Measurements from ENCODE around the gene ROBO2.

The ROBO2 gene

DNA sequence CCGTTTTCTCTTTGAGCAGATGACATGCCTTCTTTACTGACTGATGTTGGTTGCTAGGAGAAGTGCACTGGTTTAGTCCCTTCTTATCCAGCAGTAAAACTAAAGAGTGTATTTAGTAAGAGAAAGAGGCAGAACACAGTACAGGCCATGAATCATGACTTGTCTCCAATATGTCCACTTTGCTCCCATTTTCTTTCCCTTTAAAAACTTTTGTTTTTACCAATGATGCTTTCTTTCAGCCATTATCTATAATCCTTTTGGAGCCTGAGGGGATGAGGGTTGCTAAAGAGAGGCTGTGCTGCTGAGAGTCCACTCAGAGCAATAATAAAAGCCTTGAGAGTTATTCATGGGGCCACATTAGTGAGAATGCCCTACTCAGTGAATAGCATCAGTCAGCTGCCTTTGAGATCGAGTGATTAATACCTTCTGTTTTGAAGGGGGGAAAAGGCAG lies 12.2 kb downstream of the ROBO2 start:
- no peak overlapping the region for H3K27ac ChIP-seq (ENCODE audit: low read depth, low read length)
- H3K27me3 ChIP-seq (ENCODE audit: insufficient read depth, low read length): no peaks in the 10 kb centered on the region
- H2AFZ ChIP-seq (ENCODE audit: low read length, unreplicated experiment): no peak overlapping the region
- no peaks in the 10 kb centered on the region for H3K4me1 ChIP-seq (ENCODE audit: control insufficient read depth, insufficient read depth, low read length, unreplicated experiment)
- H3K4me3 ChIP-seq (ENCODE audit: low read depth, low read length): no peak overlapping the region
- H3K36me3 ChIP-seq (ENCODE audit: insufficient read depth, low read length): no peaks in the 10 kb centered on the region
- no peaks in the 10 kb centered on the region for H3K79me2 ChIP-seq (ENCODE audit: control insufficient read depth, insufficient read depth, low read length, unreplicated experiment)

DNA sequence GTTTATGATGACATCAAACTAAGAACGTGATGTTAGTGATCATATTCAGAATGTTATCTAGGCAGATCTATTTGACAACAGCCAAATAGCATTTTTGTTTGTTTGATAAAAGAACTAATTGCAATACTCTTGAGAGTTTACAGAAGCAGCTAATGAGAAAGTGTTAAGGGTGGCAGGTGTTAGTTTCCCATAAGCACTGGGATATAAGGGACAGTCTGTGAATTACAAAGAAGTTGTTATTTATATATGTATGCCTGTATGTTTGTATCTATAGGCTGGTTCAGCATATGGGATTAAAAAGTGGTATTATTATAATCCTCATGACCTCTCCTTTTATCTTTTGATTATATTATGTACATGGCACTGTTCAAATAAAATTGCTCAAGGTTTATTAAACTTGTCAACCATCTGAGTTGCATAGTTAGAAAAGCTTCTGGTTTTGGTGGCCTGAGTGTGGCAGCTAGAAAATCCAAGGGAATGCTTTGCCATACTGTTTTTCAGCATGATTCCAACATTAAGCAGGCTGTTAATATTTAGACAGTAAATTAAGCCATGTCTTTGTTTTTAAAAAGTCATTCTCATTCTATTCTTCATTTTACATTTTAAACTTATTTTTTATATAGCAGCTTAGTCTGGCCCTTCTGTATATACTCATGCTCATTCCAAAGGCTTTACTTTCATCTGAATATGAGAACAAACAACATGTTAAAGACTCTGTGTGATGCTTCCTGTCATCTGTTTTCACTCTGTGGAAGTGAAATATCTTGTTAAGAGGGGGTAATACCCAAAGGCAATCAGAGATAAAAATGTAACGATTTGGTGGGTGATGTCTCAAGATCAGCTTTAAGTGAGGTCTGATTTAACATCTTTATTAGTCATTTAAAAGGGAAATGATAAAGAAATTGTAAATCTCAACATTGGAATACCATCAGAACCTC lies 13.1 kb downstream of the ROBO2 start:
- no peak overlapping the region for H3K27ac ChIP-seq (ENCODE audit: low read depth, low read length)
- H3K27me3 ChIP-seq (ENCODE audit: insufficient read depth, low read length): no peaks in the 10 kb centered on the region

GRCh38 chr3:77053795-77054194 lies 13.9 kb downstream of the ROBO2 start:
- H3K27me3 ChIP-seq (ENCODE audit: insufficient read depth, low read length): no peaks in the 10 kb centered on the region
- no peaks in the 10 kb centered on the region for H3K36me3 ChIP-seq (ENCODE audit: insufficient read depth, low read length)
- no peak overlapping the region for H2AFZ ChIP-seq (ENCODE audit: low read length, unreplicated experiment)
- no peaks in the 10 kb centered on the region for H3K4me1 ChIP-seq (ENCODE audit: control insufficient read depth, insufficient read depth, low read length, unreplicated experiment)
- no peak overlapping the region for H3K4me3 ChIP-seq (ENCODE audit: low read depth, low read length)
- no peak overlapping the region for H3K27ac ChIP-seq (ENCODE audit: low read depth, low read length)
- H3K79me2 ChIP-seq (ENCODE audit: control insufficient read depth, insufficient read depth, low read length, unreplicated experiment): no peaks in the 10 kb centered on the region

More for the DNA sequence above, 13.1 kb downstream of the ROBO2 start:
- Histone ChIP-seq H3K79me2 (ENCODE audit: control insufficient read depth, insufficient read depth, low read length, unreplicated experiment) (no peaks in the 10 kb centered on the region), H3K4me3 (ENCODE audit: low read depth, low read length) (no peak overlapping the region), H3K4me1 (ENCODE audit: control insufficient read depth, insufficient read depth, low read length, unreplicated experiment) (no peaks in the 10 kb centered on the region), H2AFZ (ENCODE audit: low read length, unreplicated experiment) (no peak overlapping the region), H3K36me3 (ENCODE audit: insufficient read depth, low read length) (no peaks in the 10 kb centered on the region)

DNA sequence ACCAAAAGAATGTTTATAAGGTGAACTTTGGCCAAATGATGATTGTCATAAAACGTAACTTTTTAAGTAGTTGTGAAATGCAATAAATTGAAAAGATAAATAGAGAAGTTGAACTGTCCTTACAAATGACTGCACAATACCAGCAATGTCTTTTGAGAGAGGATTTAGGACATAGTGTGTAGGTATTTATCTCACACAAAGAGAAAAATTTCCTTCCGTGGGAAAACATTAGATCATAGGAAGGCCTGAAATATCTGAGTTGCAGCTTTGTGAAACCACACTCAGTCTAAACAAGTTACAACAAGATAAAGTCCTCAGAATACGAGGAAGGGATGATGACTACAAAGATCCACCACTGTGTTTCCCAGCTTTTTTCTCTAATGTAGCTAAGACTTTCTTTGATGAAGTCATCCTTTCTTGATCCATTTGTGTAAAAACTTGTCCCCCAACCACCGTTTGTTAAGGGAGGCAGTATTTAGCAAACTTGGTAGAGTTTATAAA lies 16.0 kb downstream of the ROBO2 start:
- no peaks in the 10 kb centered on the region for H3K4me1 ChIP-seq (ENCODE audit: control insufficient read depth, insufficient read depth, low read length, unreplicated experiment)
- H2AFZ ChIP-seq (ENCODE audit: low read length, unreplicated experiment): no peak overlapping the region
- H3K36me3 ChIP-seq (ENCODE audit: insufficient read depth, low read length): no peaks in the 10 kb centered on the region
- no peaks in the 10 kb centered on the region for H3K27me3 ChIP-seq (ENCODE audit: insufficient read depth, low read length)
- H3K27ac ChIP-seq (ENCODE audit: low read depth, low read length): no peak overlapping the region
- H3K4me3 ChIP-seq (ENCODE audit: low read depth, low read length): no peak overlapping the region
- no peaks in the 10 kb centered on the region for H3K79me2 ChIP-seq (ENCODE audit: control insufficient read depth, insufficient read depth, low read length, unreplicated experiment)

DNA sequence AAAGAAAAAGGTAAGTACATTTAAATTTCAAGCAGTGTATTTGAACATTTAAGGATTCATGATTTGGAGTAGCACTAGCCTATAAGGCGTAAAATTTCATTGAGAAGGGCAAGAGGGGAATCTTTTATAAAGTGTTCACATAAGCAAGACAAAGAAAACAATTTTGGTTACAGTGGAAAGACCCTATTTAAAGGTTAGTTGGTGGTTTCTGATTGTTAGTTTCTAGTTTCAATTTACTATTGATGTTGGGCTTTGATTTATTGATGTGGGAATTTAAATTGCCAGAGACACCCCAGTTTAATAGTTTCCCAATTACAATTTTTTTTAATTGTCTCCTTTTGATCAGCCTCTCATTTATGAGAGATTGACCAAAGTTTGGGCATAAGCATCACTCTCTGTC lies 19.5 kb downstream of the ROBO2 start:
- no peak overlapping the region for H3K4me3 ChIP-seq (ENCODE audit: low read depth, low read length)
- H3K27me3 ChIP-seq (ENCODE audit: insufficient read depth, low read length): no peaks in the 10 kb centered on the region
- H3K36me3 ChIP-seq (ENCODE audit: insufficient read depth, low read length): no peaks in the 10 kb centered on the region
- H2AFZ ChIP-seq (ENCODE audit: low read length, unreplicated experiment): no peak overlapping the region
- no peaks in the 10 kb centered on the region for H3K4me1 ChIP-seq (ENCODE audit: control insufficient read depth, insufficient read depth, low read length, unreplicated experiment)
- H3K27ac ChIP-seq (ENCODE audit: low read depth, low read length): no peak overlapping the region
- no peaks in the 10 kb centered on the region for H3K79me2 ChIP-seq (ENCODE audit: control insufficient read depth, insufficient read depth, low read length, unreplicated experiment)

DNA sequence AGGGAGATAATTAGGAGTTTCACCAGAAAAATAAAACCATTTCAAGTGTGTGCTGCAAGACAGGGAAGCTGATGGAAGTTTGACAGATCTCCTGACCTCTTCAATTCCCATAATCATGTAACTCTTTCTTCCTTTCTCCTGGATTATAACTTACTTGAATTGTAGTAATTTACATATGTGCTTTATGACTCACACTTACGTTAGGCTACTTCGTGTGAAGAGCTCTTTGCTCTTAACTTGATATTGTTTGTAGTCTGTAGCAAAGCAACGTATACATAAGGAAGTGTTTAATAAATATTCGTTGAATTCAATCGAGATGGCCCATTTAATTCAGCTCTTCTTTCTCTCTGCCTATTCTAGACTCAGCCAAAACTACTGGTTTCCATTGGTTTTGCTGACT lies 23.5 kb downstream of the ROBO2 start:
- no peaks in the 10 kb centered on the region for H3K27me3 ChIP-seq (ENCODE audit: insufficient read depth, low read length)
- no peak overlapping the region for H2AFZ ChIP-seq (ENCODE audit: low read length, unreplicated experiment)
- H3K4me1 ChIP-seq (ENCODE audit: control insufficient read depth, insufficient read depth, low read length, unreplicated experiment): no peaks in the 10 kb centered on the region
- H3K79me2 ChIP-seq (ENCODE audit: control insufficient read depth, insufficient read depth, low read length, unreplicated experiment): no peaks in the 10 kb centered on the region
- no peak overlapping the region for H3K4me3 ChIP-seq (ENCODE audit: low read depth, low read length)
- H3K27ac ChIP-seq (ENCODE audit: low read depth, low read length): no peak overlapping the region
- H3K36me3 ChIP-seq (ENCODE audit: insufficient read depth, low read length): no peaks in the 10 kb centered on the region

GRCh38 chr3:77065750-77066149 lies 25.9 kb downstream of the ROBO2 start:
- no peak overlapping the region for H3K27ac ChIP-seq (ENCODE audit: low read depth, low read length)
- H2AFZ ChIP-seq (ENCODE audit: low read length, unreplicated experiment): no peak overlapping the region
- H3K79me2 ChIP-seq (ENCODE audit: control insufficient read depth, insufficient read depth, low read length, unreplicated experiment): no peaks in the 10 kb centered on the region
- H3K4me1 ChIP-seq (ENCODE audit: control insufficient read depth, insufficient read depth, low read length, unreplicated experiment): no peaks in the 10 kb centered on the region
- no peaks in the 10 kb centered on the region for H3K27me3 ChIP-seq (ENCODE audit: insufficient read depth, low read length)
- no peaks in the 10 kb centered on the region for H3K36me3 ChIP-seq (ENCODE audit: insufficient read depth, low read length)
- H3K4me3 ChIP-seq (ENCODE audit: low read depth, low read length): no peak overlapping the region

DNA sequence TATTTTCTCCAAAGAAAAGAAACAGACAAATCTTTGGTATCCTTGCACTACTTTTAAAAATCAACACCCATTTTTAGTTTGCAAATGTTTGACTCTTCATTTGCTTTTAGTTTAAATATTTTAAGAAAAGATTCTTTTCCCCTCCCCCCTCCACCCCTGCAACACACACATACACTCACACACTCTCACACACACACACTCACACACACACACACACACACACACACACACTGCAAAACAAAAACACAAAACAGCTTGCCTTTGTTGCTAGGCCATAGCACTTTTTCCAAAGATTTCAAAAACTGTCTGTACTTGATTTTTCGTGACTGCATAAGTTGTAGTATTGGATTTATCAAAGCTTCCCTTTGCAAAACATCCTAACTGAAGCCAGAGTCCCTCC lies 26.9 kb downstream of the ROBO2 start:
- Histone ChIP-seq H2AFZ (ENCODE audit: low read length, unreplicated experiment) (no peak overlapping the region), H3K4me1 (ENCODE audit: control insufficient read depth, insufficient read depth, low read length, unreplicated experiment) (no peaks in the 10 kb centered on the region), H3K4me3 (ENCODE audit: low read depth, low read length) (no peak overlapping the region), H3K36me3 (ENCODE audit: insufficient read depth, low read length) (no peaks in the 10 kb centered on the region), H3K27me3 (ENCODE audit: insufficient read depth, low read length) (no peaks in the 10 kb centered on the region), H3K27ac (ENCODE audit: low read depth, low read length) (no peak overlapping the region), H3K79me2 (ENCODE audit: control insufficient read depth, insufficient read depth, low read length, unreplicated experiment) (no peaks in the 10 kb centered on the region)

GRCh38 chr3:77068808-77069207 lies 28.9 kb downstream of the ROBO2 start:
- Histone ChIP-seq H3K27ac (ENCODE audit: low read depth, low read length) (no peak overlapping the region), H2AFZ (ENCODE audit: low read length, unreplicated experiment) (no peak overlapping the region), H3K36me3 (ENCODE audit: insufficient read depth, low read length) (no peaks in the 10 kb centered on the region), H3K4me3 (ENCODE audit: low read depth, low read length) (no peak overlapping the region), H3K4me1 (ENCODE audit: control insufficient read depth, insufficient read depth, low read length, unreplicated experiment) (no peaks in the 10 kb centered on the region), H3K79me2 (ENCODE audit: control insufficient read depth, insufficient read depth, low read length, unreplicated experiment) (no peaks in the 10 kb centered on the region), H3K27me3 (ENCODE audit: insufficient read depth, low read length) (no peaks in the 10 kb centered on the region)

GRCh38 chr3:77071364-77071763 lies 31.5 kb downstream of the ROBO2 start:
- H3K27ac ChIP-seq (ENCODE audit: low read depth, low read length): no peak overlapping the region
- no peaks in the 10 kb centered on the region for H3K4me1 ChIP-seq (ENCODE audit: control insufficient read depth, insufficient read depth, low read length, unreplicated experiment)
- H3K79me2 ChIP-seq (ENCODE audit: control insufficient read depth, insufficient read depth, low read length, unreplicated experiment): no peaks in the 10 kb centered on the region
- no peak overlapping the region for H3K4me3 ChIP-seq (ENCODE audit: low read depth, low read length)
- no peaks in the 10 kb centered on the region for H3K27me3 ChIP-seq (ENCODE audit: insufficient read depth, low read length)
- H2AFZ ChIP-seq (ENCODE audit: low read length, unreplicated experiment): no peak overlapping the region
- no peaks in the 10 kb centered on the region for H3K36me3 ChIP-seq (ENCODE audit: insufficient read depth, low read length)

- no peaks in the 10 kb centered on the region for H3K4me1 ChIP-seq (ENCODE audit: control insufficient read depth, insufficient read depth, low read length, unreplicated experiment)
- no peak overlapping the region for H3K4me3 ChIP-seq (ENCODE audit: low read depth, low read length)
- H3K79me2 ChIP-seq (ENCODE audit: control insufficient read depth, insufficient read depth, low read length, unreplicated experiment): no peaks in the 10 kb centered on the region
- no peak overlapping the region for H3K27ac ChIP-seq (ENCODE audit: low read depth, low read length)
- H3K27me3 ChIP-seq (ENCODE audit: insufficient read depth, low read length): no peaks in the 10 kb centered on the region
- H3K36me3 ChIP-seq (ENCODE audit: insufficient read depth, low read length): no peaks in the 10 kb centered on the region
- H2AFZ ChIP-seq (ENCODE audit: low read length, unreplicated experiment): no peak overlapping the region
Observed at GRCh38 chr3:77071809-77072208, 31.9 kb downstream of the ROBO2 start.

Data from ACC112 (cell line).